ENCODE data around the gene AP3M1.
"Not testable (repeated sequence)": the region's sequence is repeated elsewhere in the genome, so short reads cannot be mapped to it uniquely, and the experiment has no call there.

The AP3M1 gene

GRCh38 chr10:74164716-74165529 lies 14.3 kb upstream of the AP3M1 start:
- FAIRE-seq (peak; percentile 73), DNase-seq (ENCODE audit: extremely low spot score, insufficient read length, low read depth) (no peak)

- DNase-seq (ENCODE audit: extremely low spot score, insufficient read length, low read depth) (no peak), FAIRE-seq (peak; percentile 49)
These were observed 12.9 kb upstream of the AP3M1 start for GRCh38 chr10:74163319-74164068.

- DNase-seq (ENCODE audit: extremely low spot score, insufficient read length, low read depth), result no peak
- no peak for FAIRE-seq
These were observed 9.4 kb upstream of the AP3M1 start for GRCh38 chr10:74160013-74160412.

GRCh38 chr10:74156919-74157289 lies 6.3 kb upstream of the AP3M1 start:
- peak; percentile 67 for FAIRE-seq

GRCh38 chr10:74153676-74154075 lies 3.0 kb upstream of the AP3M1 start:
- FAIRE-seq (no peak), DNase-seq (ENCODE audit: extremely low spot score, insufficient read length, low read depth) (no peak)

More at GRCh38 chr10:74156919-74157289, 6.3 kb upstream of the AP3M1 start:
- DNase-seq (ENCODE audit: extremely low spot score, insufficient read length, low read depth), result no peak

- FAIRE-seq, result no peak
- no peak for DNase-seq (ENCODE audit: extremely low spot score, insufficient read length, low read depth)
These were observed 2.5 kb upstream of the AP3M1 start for GRCh38 chr10:74153123-74153522.

GRCh38 chr10:74151879-74152722 lies 1.5 kb upstream of the AP3M1 start:
- no peak for FAIRE-seq
- DNase-seq (ENCODE audit: extremely low spot score, insufficient read length, low read depth), result no peak

GRCh38 chr10:74150990-74151878 lies 606 bp upstream of the AP3M1 start, which contains the start of gene ADK:
TSS of gene ADK (plus strand) at chr10:74151221. CDS start at chr10:74151279, 58 bp downstream.
- peak; percentile 97 for DNase-seq (ENCODE audit: extremely low spot score, insufficient read length, low read depth)

GRCh38 chr10:74146980-74147379 lies 3.6 kb downstream of the AP3M1 start:
- DNase-seq (ENCODE audit: extremely low spot score, insufficient read length, low read depth); FAIRE-seq: not testable (repeated sequence)

More at GRCh38 chr10:74150990-74151878, 606 bp upstream of the AP3M1 start, which contains the start of gene ADK:
- peak; percentile 99 for FAIRE-seq

- no peak for DNase-seq (ENCODE audit: extremely low spot score, insufficient read length, low read depth)
- FAIRE-seq, result no peak
These were observed 5.5 kb downstream of the AP3M1 start for GRCh38 chr10:74145133-74145532.

- FAIRE-seq (no peak), DNase-seq (ENCODE audit: extremely low spot score, insufficient read length, low read depth) (no peak)
These were observed 10.1 kb downstream of the AP3M1 start for GRCh38 chr10:74140553-74140952.

GRCh38 chr10:74139981-74140380 lies 10.6 kb downstream of the AP3M1 start:
- no peak for DNase-seq (ENCODE audit: extremely low spot score, insufficient read length, low read depth)
- FAIRE-seq, result no peak

GRCh38 chr10:74138596-74138995 lies 12.0 kb downstream of the AP3M1 start:
- not testable (repeated sequence) for FAIRE-seq

GRCh38 chr10:74137992-74138391 lies 12.6 kb downstream of the AP3M1 start:
- FAIRE-seq, result no peak

More at GRCh38 chr10:74138596-74138995, 12.0 kb downstream of the AP3M1 start:
- DNase-seq (ENCODE audit: extremely low spot score, insufficient read length, low read depth), result not testable (repeated sequence)

GRCh38 chr10:74135452-74135851 lies 15.2 kb downstream of the AP3M1 start:
- FAIRE-seq (no peak), DNase-seq (ENCODE audit: extremely low spot score, insufficient read length, low read depth) (no peak)

More at GRCh38 chr10:74137992-74138391, 12.6 kb downstream of the AP3M1 start:
- no peak for DNase-seq (ENCODE audit: extremely low spot score, insufficient read length, low read depth)

GRCh38 chr10:74133923-74134820 lies 16.5 kb downstream of the AP3M1 start:
- DNase-seq (ENCODE audit: extremely low spot score, insufficient read length, low read depth), result no peak
- FAIRE-seq, result no peak

- no peak for FAIRE-seq
- DNase-seq (ENCODE audit: extremely low spot score, insufficient read length, low read depth), result no peak
These were observed 27.5 kb downstream of the AP3M1 start for GRCh38 chr10:74123081-74123480.

GRCh38 chr10:74122060-74122459 lies 28.6 kb downstream of the AP3M1 start:
- no peak for FAIRE-seq
- no peak for DNase-seq (ENCODE audit: extremely low spot score, insufficient read length, low read depth)

Measured in GM18507 (cell line).